ENCODE results near the gene CRYL1.

DNA sequence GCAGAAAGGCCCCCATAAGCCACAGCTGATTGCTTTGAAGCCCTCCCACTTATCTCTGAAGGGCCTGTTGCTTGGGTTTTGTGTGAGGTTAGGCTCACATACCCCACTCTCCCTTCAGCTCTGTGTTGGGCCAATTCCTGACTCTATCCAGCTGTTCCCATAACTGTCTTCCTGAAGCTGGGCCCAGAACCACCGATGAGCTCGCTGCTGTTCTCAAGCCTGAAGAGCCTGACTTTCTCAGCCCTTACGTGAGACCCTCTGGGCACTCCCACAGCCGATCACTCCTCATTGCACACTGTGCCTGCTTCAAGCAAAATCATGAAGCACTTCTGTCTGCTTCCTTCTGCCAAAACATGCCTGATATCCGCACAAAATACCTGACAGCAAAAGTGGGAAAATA lies 124.1 kb downstream of the CRYL1 start:
- TF ChIP-seq, protein P1, sequence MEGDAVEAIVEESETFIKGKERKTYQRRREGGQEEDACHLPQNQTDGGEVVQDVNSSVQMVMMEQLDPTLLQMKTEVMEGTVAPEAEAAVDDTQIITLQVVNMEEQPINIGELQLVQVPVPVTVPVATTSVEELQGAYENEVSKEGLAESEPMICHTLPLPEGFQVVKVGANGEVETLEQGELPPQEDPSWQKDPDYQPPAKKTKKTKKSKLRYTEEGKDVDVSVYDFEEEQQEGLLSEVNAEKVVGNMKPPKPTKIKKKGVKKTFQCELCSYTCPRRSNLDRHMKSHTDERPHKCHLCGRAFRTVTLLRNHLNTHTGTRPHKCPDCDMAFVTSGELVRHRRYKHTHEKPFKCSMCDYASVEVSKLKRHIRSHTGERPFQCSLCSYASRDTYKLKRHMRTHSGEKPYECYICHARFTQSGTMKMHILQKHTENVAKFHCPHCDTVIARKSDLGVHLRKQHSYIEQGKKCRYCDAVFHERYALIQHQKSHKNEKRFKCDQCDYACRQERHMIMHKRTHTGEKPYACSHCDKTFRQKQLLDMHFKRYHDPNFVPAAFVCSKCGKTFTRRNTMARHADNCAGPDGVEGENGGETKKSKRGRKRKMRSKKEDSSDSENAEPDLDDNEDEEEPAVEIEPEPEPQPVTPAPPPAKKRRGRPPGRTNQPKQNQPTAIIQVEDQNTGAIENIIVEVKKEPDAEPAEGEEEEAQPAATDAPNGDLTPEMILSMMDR (IDR thresholded peaks at IDR 0.05): no peak
- no peak for TF ChIP-seq POLR2A (IDR thresholded peaks at IDR 0.05)
